Measurements from ENCODE around the gene UTS2R. TPM values are rescaled to one million over a fixed set of nuclear protein-coding genes. Genes with fewer than 3 reads are reported as not detected.

Gene UTS2R
- total and polyA plus RNA-seq, 11 donors: 0.11 to 21.9 (median 1.2) TPM

DNA sequence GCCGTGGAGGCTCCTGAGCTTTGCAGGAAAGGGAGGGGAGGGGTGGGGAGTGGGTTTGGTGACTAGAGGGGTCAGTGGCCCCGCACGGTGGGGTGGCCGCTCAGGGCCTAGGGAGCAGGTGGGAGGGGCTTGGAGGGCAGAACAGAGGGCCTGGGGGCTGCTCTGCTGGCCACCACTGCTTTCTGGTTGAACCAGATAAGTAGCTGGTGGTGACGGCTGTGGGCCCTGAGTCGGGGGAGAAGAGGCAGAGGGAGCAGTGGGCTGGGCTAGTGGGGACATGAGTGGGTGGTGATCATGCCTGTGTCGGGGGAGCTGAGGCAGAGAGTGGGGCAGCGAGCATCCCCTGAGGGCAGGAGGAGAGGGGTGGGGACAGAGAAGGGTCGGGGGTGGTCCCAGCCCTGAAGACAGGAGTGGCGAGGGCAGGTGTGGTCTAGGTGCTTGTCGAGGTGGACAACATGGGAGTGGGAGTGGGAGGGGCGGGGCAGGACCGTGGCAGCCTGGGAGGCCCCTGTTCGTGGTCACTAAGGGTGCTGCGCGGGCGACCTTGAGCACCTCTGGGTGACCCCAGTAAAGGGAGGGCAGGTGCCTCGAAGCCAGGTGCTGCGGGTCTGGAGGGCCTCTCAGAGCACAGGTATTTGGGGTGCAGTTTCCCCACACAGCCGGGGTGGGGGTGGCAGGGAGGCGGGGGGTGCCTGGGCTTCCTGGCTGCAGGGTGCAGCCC lies 47.9 kb upstream of the UTS2R start:
- 63 to 72% (median 71%) methylated on average over 19 to 21 of the region's 21 CpGs for WGBS, 4 donors

DNA sequence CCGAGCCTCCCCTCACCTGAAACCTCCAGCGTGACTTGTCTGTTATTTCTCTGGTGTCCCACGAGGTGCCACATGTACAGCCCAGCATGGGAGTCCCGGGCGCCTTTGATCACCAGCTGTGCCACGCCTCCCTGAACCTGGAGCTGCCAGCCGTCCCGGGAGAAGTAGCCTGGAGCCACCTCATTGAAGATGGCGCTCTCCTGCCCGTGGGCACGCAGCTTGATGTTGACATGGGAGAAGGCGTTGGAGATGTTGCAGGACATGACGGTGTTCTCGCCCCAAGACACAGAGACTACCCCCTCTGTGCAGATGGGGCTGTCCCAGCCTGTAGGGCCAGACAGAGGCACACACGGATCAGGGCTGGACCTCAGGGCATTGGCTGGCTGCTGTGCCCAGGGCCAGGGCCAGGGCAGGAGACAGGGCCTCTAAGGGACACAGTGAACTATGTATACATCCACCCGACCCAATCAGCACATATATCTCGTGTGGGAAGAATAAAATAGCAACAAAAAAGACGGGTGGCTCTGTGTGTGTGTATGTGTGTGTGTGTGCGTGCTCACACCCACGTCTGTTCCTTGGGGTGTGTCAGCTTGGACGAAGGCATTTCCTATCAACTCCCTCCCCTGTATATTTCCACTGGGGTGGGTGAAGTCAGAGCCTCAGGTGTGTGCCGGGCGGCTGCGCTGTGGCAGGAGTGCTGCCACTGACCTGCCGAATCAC lies 46.8 kb upstream of the UTS2R start:
- Histone ChIP-seq H3K36me3 (peaks cover 0 to 28% (median 0%) of the 10 kb centered on the region in 9 donors), H3K27ac (no peak overlapping the region), H3K27me3 (peaks cover 0 to 30% (median 0%) of the 10 kb centered on the region in 9 donors), H3K4me3 (no peak overlapping the region), H3K9me3 (no peaks in the 10 kb centered on the region), H3K4me1 (peaks cover 0 to 12% (median 4%) of the 10 kb centered on the region in 12 donors)
- 73 to 76% (median 74%) methylated on average over 21 to 25 of the region's 25 CpGs for WGBS, 4 donors
- ATAC-seq (peak in 1 of 4 donors; percentile 23), DNase-seq (no peak)
- TF ChIP-seq, protein P1, sequence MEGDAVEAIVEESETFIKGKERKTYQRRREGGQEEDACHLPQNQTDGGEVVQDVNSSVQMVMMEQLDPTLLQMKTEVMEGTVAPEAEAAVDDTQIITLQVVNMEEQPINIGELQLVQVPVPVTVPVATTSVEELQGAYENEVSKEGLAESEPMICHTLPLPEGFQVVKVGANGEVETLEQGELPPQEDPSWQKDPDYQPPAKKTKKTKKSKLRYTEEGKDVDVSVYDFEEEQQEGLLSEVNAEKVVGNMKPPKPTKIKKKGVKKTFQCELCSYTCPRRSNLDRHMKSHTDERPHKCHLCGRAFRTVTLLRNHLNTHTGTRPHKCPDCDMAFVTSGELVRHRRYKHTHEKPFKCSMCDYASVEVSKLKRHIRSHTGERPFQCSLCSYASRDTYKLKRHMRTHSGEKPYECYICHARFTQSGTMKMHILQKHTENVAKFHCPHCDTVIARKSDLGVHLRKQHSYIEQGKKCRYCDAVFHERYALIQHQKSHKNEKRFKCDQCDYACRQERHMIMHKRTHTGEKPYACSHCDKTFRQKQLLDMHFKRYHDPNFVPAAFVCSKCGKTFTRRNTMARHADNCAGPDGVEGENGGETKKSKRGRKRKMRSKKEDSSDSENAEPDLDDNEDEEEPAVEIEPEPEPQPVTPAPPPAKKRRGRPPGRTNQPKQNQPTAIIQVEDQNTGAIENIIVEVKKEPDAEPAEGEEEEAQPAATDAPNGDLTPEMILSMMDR (IDR thresholded peaks at IDR 0.05): no peak
- no peak for TF ChIP-seq POLR2A (IDR thresholded peaks at IDR 0.05)
- intact Hi-C loops (cut with DNase I): loop anchor here in 8 of 10 donors (5.0 to 10.0 kb wide), 8 partner anchors 82 to 297 kb away; partner anchors contain the start of genes RAC3 (in 3 of the 8) and DCXR (in 1 of the 8)

More for the DNA sequence above, 47.9 kb upstream of the UTS2R start:
- H3K27ac ChIP-seq: no peak overlapping the region
- TF ChIP-seq, protein P1 (IDR thresholded peaks at IDR 0.05): no peak
- TF ChIP-seq POLR2A (IDR thresholded peaks at IDR 0.05): no peak
- H3K36me3 ChIP-seq: peaks cover 0 to 25% (median 0%) of the 10 kb centered on the region in 9 donors
- DNase-seq: no peak
- H3K9me3 ChIP-seq: no peaks in the 10 kb centered on the region
- no peak overlapping the region for H3K4me3 ChIP-seq
- peaks cover 0 to 29% (median 0%) of the 10 kb centered on the region in 9 donors for H3K27me3 ChIP-seq
- peaks cover 0 to 11% (median 4%) of the 10 kb centered on the region in 12 donors for H3K4me1 ChIP-seq
- intact Hi-C loops (cut with DNase I): loop anchor here in 8 of 10 donors (5.0 to 10.0 kb wide), 8 partner anchors 81 to 296 kb away; partner anchors contain the start of genes RAC3 (in 3 of the 8) and DCXR (in 1 of the 8)
- no peak for ATAC-seq

DNA sequence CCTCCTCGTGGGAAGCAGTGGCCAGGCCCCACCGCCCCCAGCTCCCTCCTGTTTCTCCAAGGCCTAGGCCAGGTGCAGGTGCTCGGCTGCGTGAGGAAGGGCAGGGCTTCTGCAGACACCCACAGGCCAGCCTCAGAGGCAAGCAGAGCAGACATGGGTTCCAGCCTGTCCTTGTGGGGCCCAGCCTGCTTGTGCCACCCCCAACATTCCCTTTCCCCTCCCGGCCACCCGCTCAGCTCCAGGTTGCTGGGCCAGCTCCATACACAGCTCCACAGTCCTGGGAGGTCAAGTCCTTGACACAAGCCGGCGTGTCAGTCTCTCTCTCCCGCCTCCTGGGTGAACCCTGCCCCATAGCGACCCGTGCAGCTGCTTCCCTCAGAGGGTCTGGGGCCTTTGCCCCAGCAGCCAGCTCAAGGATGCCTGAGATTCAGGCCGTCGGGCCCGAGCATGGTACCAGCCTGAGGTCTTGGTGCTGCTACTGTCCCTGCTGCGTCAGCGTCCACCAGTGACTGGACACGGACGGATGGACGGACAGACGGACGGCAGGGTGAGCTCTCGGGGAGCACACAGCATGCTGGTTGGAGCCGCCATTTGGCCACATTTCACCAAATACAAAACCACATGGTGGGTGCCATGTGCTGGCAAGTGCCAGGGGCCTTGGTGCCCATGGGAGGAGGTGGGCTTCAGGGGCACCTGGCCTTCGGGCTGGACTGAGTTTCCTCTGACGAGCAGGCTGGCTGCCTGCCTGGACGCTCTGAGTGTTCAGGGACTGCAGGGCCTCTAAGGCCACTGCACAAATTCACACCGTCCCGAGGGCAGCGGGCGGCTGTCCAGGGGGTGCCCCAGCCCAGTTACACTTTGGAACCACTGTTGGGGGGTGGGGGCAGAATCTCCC lies 46.0 kb upstream of the UTS2R start:
- no peak for TF ChIP-seq POLR2A (IDR thresholded peaks at IDR 0.05)
- TF ChIP-seq, protein P1 (IDR thresholded peaks at IDR 0.05): no peak
- Histone ChIP-seq H3K4me3 (no peak overlapping the region), H3K27me3 (peaks cover 0 to 37% (median 0%) of the 10 kb centered on the region in 9 donors), H3K27ac (no peak overlapping the region), H3K9me3 (no peaks in the 10 kb centered on the region), H3K36me3 (peaks cover 0 to 28% (median 0%) of the 10 kb centered on the region in 9 donors), H3K4me1 (peaks cover 0 to 20% (median 10%) of the 10 kb centered on the region in 12 donors)
- ATAC-seq (no peak), DNase-seq (no peak)
- WGBS, 4 donors: 90 to 96% (median 92%) methylated on average over 20 to 30 of the region's 30 CpGs
- intact Hi-C loops (cut with DNase I): loop anchor here in 3 of 10 donors (10.0 kb wide), 3 partner anchors 91 to 291 kb away; partner anchors contain the start of genes DCXR (in 1 of the 3) and RAC3 (in 1 of the 3)

Measured in heart left ventricle (tissue), 16 donors.